Keratinocyte (primary cell): ENCODE data around the gene AHRR. TPM values are rescaled to one million over a fixed set of nuclear protein-coding genes. Genes with fewer than 3 reads are reported as not detected.

Source experiments
- DNase-seq: peaks from one replicate; pipeline ENCODE4 v3.0.0-alpha.2; 2011; ENCODE audit warnings: low read depth, missing footprints, low spot score
- FAIRE-seq: peaks from 2 replicates; lab custom pipeline; 2011; peaks lifted over from hg19 to GRCh38; lab: Jason Lieb, UNC
- H2AFZ ChIP-seq: 2 replicates; pipeline ENCODE4 v1.6.0; 2012; ENCODE audit warnings: low read length, control low read depth, inconsistent platforms; ENCODE audit not compliant: control insufficient read depth
- H3K27ac ChIP-seq: 2 replicates; pipeline ENCODE4 v1.5.1; 2011; ENCODE audit warnings: low read length; ENCODE audit not compliant: control insufficient read depth, insufficient read depth
- H3K27me3 ChIP-seq: 3 replicates; pipeline ENCODE4 v1.6.0; 2011; ENCODE audit warnings: low read length; ENCODE audit not compliant: control insufficient read depth, insufficient read depth; ENCODE audit errors: extremely low read depth
- H3K36me3 ChIP-seq, 2 experiments: 2 replicates in 1 of 2; 3 replicates in 1 of 2; pipeline ENCODE4 v1.5.1; 2011; ENCODE audit warnings: low read length in 2 of 2, mild to moderate bottlenecking in 1 of 2; ENCODE audit not compliant: control insufficient read depth in 2 of 2, insufficient read depth in 2 of 2; ENCODE audit errors: extremely low read depth in 1 of 2
- H3K4me1 ChIP-seq: 3 replicates; pipeline ENCODE4 v1.5.1; 2011; ENCODE audit warnings: low read length; ENCODE audit not compliant: control insufficient read depth, insufficient read depth; ENCODE audit errors: extremely low read depth
- H3K4me2 ChIP-seq: 3 replicates; pipeline ENCODE4 v1.6.0; 2011; ENCODE audit warnings: low read depth, low read length; ENCODE audit not compliant: control insufficient read depth, insufficient read depth; ENCODE audit errors: extremely low read depth
- H3K4me3 ChIP-seq, 3 experiments: fragments of 200-600 bp in 1 of 3; sonication (generic) in 1 of 3; 2 replicates in 2 of 3; 3 replicates in 1 of 3; pipeline ENCODE4 v1.5.1; 2011 to 2016; ENCODE audit warnings: low read length in 3 of 3, mild to moderate bottlenecking in 3 of 3, control low read depth in 2 of 3, inconsistent platforms in 1 of 3, low read depth in 1 of 3, mixed read lengths in 1 of 3, mixed run types in 1 of 3, moderate library complexity in 1 of 3; ENCODE audit not compliant: control insufficient read depth in 2 of 3, insufficient read depth in 2 of 3; ENCODE audit errors: extremely low read depth in 1 of 3
- H3K79me2 ChIP-seq: 2 replicates; pipeline ENCODE4 v1.6.0; 2012; ENCODE audit warnings: low read length; ENCODE audit not compliant: control insufficient read depth, insufficient read depth
- H3K9ac ChIP-seq: 3 replicates; pipeline ENCODE4 v1.6.0; 2011; ENCODE audit warnings: low read length; ENCODE audit not compliant: control insufficient read depth, insufficient read depth; ENCODE audit errors: extremely low read depth
- H3K9me1 ChIP-seq: 3 replicates; pipeline ENCODE4 v1.6.0; 2011; ENCODE audit warnings: low read length; ENCODE audit not compliant: control insufficient read depth, insufficient read depth; ENCODE audit errors: extremely low read depth
- H3K9me3 ChIP-seq: 2 replicates; pipeline ENCODE4 v1.5.1; 2012; ENCODE audit warnings: low read depth, low read length; ENCODE audit not compliant: control insufficient read depth
- H4K20me1 ChIP-seq: 3 replicates; pipeline ENCODE4 v1.6.0; 2011; ENCODE audit warnings: low read length; ENCODE audit not compliant: control insufficient read depth, insufficient read depth; ENCODE audit errors: extremely low read depth
- EZH2 ChIP-seq: IDR thresholded peaks from one replicate; pipeline ENCODE4 v1.6.1; 2012; ENCODE audit warnings: inconsistent platforms, mild to moderate bottlenecking, low read length, moderate library complexity
- dilution Hi-C: fragments of 300-500 bp; cut with MboI; formaldehyde crosslinking; loops from one replicate; pipeline ENCODE4 v1.7.0; 2020; ENCODE audit warnings: low sequenced_read_pairs; ENCODE audit not compliant: extremely low pct_ligation_motif_present
- polyA plus RNA-seq, 5 experiments: library from polyadenylated mRNA; depleted of rRNA in 3 of 5; stranded (reverse) in 3 of 5; stranded (forward) in 1 of 5; unstranded in 1 of 5; fragments of >200 nt; gene quantifications; 1 replicate in 1 of 5; 2 replicates in 3 of 5; 3 replicates in 1 of 5; pipeline versions ENCODE4 v1.2.1 to v1.2.3, GENCODE V29; 2011 to 2012; ENCODE audit warnings: missing spikeins in 2 of 5, low read depth in 1 of 5, low replicate concordance in 1 of 5
- TF ChIP-seq, protein P1 (sequence below), 3 experiments: IDR thresholded peaks in 1 of 3; conservative IDR thresholded peaks in 1 of 3; optimal IDR thresholded peaks in 1 of 3; 2 replicates in 2 of 3; 3 replicates in 1 of 3; pipeline versions ENCODE3 to v1.5.1; 2011; ENCODE audit warnings: low read length in 3 of 3, mild to moderate bottlenecking in 3 of 3, moderate library complexity in 2 of 3, control low read depth in 1 of 3, inconsistent platforms in 1 of 3; ENCODE audit not compliant: insufficient read depth in 2 of 3; ENCODE audit errors: extremely low read depth in 1 of 3

AHRR gene
- polyA plus RNA-seq, 1 donor (not counting 4 experiments of a cell fraction or from before 2014, with no cell fraction given), result 0.24 TPM

DNA sequence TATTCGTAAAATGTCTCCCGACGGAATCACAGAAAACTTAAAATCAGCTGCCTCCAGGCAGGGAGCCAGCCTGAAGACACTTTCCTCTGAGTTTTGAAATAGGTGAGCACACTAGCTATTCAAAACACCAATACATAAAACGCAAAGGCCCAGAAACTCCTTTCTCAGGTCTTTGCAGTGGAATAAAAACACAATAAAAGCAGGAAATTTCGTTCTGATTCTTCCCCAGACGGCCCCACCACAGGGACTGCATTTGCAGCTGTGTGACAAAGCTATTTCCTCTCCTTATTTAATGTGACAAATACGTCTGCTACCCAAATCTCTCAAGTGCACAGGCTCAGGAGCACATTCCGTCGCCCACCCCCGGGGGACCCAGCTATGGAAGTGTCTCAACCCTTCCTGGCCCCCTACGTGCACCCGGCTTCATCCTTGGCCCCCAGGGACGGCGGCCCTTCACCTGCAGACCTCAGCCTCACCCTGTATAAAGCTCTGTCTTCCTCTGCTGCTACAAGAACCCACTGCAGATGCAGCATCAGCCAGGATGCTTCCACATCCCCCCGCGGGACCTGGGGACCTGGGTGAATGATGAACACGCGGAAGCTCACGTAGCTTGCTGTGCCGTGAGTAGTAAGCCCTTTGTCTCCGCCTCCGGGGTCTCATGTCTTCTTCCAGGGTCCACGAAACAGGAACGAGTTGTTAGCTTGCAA lies 24.9 kb downstream of the AHRR start:
- H3K79me2 ChIP-seq, result no peaks in the 10 kb centered on the region
- H3K9ac ChIP-seq, result no peak overlapping the region
- no peak for TF ChIP-seq EZH2
- TF ChIP-seq, protein P1, sequence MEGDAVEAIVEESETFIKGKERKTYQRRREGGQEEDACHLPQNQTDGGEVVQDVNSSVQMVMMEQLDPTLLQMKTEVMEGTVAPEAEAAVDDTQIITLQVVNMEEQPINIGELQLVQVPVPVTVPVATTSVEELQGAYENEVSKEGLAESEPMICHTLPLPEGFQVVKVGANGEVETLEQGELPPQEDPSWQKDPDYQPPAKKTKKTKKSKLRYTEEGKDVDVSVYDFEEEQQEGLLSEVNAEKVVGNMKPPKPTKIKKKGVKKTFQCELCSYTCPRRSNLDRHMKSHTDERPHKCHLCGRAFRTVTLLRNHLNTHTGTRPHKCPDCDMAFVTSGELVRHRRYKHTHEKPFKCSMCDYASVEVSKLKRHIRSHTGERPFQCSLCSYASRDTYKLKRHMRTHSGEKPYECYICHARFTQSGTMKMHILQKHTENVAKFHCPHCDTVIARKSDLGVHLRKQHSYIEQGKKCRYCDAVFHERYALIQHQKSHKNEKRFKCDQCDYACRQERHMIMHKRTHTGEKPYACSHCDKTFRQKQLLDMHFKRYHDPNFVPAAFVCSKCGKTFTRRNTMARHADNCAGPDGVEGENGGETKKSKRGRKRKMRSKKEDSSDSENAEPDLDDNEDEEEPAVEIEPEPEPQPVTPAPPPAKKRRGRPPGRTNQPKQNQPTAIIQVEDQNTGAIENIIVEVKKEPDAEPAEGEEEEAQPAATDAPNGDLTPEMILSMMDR (optimal IDR thresholded peaks at IDR 0.05 in 1 of 3, IDR thresholded peaks at IDR 0.05 in 1 of 3, conservative IDR thresholded peaks at IDR 0.05 in 1 of 3; ENCODE audit: extremely low read depth in 1 of 3, insufficient read depth in 2 of 3, low read length in 3 of 3), result no peak
- FAIRE-seq, result no peak
- no peaks in the 10 kb centered on the region for H3K36me3 ChIP-seq
- no peaks in the 10 kb centered on the region for H3K9me3 ChIP-seq
- H3K4me2 ChIP-seq, result no peak overlapping the region
- H3K27ac ChIP-seq, result no peak overlapping the region
- no peaks in the 10 kb centered on the region for H3K4me1 ChIP-seq
- H3K4me3 ChIP-seq, result no peak overlapping the region
- no peak overlapping the region for H2AFZ ChIP-seq
- peaks cover 17% of the 10 kb centered on the region for H3K27me3 ChIP-seq
- no peaks in the 10 kb centered on the region for H3K9me1 ChIP-seq
- no peaks in the 10 kb centered on the region for H4K20me1 ChIP-seq
- no peak for DNase-seq
- dilution Hi-C loops, result no loop called here

GRCh38 chr5:347712-348284 lies 26.3 kb downstream of the AHRR start:
- no peaks in the 10 kb centered on the region for H3K79me2 ChIP-seq
- H4K20me1 ChIP-seq, result no peaks in the 10 kb centered on the region
- no peak overlapping the region for H3K27ac ChIP-seq
- H3K4me1 ChIP-seq, result no peaks in the 10 kb centered on the region
- no peak for TF ChIP-seq EZH2
- TF ChIP-seq, protein P1 (optimal IDR thresholded peaks at IDR 0.05 in 1 of 3, IDR thresholded peaks at IDR 0.05 in 1 of 3, conservative IDR thresholded peaks at IDR 0.05 in 1 of 3; ENCODE audit: extremely low read depth in 1 of 3, insufficient read depth in 2 of 3, low read length in 3 of 3), result no peak
- FAIRE-seq (no peak), DNase-seq (no peak)
- dilution Hi-C loops, result no loop called here
- peaks cover 13% of the 10 kb centered on the region for H3K27me3 ChIP-seq
- H3K9ac ChIP-seq, result no peak overlapping the region
- H2AFZ ChIP-seq, result no peak overlapping the region
- H3K9me3 ChIP-seq, result no peaks in the 10 kb centered on the region
- no peaks in the 10 kb centered on the region for H3K36me3 ChIP-seq
- H3K4me2 ChIP-seq, result no peak overlapping the region
- H3K4me3 ChIP-seq, result no peak overlapping the region
- no peaks in the 10 kb centered on the region for H3K9me1 ChIP-seq
